HG02973 (cell line): ENCODE measurements around the gene ATP13A3.

Source experiments
- ATAC-seq: cut with Tn5 transposase; IDR thresholded peaks from one replicate; pipeline ENCODE4 v1.9.1; 2021; ENCODE audit warnings: moderate library complexity; ENCODE audit not compliant: unreplicated experiment

The ATP13A3 gene

DNA sequence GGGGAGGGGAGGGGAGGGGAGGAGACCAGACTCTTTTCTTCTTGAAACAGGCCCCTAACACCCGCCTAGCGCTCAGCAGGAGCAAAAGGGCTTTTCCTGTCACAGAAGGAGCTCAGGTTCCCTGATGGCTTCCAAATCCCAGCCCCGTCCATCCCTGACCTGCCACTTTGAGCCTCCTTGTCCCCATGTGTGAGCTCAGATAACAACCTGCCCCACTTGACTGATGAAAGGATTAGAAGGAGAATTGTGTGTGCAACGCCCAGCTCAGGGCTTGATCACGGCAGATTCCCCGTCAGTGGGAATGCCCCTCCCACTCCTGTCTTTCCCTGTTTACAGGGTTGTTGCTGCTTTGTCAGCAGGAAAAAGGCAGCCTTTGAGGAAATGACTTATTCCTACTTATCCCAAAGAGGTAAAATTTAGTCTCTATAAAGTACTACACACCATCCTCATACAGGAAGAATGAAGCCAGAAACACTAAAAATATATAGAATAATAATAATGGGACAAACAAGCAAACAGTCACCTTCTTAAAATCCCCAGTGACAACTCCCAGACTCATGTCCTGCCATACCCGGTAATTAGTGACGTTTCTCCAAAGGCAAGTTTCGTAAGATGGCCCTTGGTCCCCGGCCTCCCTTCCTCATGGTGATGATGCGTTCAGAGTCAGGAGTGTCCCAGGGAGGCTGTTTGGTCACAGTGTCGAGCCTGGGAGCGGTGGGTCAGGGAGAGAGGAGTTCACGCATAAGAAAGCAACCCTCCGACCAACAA, 111.1 kb downstream of the ATP13A3 start:
- no peak for ATAC-seq

DNA sequence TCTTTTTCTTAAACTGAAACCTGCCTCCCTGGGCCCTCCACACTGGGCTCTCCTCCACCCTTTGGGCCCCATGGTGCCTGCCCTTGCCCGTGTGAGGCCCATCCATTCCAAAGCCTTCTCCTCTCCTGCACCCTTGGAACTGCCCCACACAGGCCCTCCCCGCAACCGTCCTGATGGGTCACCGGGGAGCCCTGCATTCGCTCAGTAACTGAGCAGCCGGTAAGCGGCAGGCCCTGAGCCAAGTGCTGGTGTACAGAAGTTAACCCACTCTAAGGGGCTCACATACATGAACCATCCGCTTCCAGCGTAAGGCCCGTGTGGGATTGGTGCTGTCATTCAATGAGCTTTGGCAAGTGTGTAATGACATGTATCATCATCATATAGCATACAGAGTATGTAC, 111.9 kb downstream of the ATP13A3 start:
- no peak for ATAC-seq

DNA sequence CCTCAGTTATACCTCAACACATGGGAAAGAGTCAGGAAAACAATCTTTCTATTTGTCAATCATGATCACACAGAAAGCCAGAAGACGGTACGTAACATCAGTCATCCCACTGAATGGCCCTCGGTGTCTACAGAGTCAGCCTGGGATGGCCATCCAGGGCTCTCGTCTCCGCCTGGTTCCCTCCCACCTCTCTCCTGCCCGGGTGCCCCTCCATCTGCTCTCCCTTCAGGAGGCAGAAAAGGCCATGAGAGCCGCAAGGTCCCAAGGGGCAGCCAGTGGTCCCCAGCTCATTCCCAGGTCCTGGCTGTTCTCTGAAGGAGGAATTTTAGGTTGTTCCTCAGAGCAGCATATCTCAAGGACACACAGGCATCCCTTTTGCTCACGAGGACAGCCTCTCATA, 112.9 kb downstream of the ATP13A3 start:
- no peak for ATAC-seq

DNA sequence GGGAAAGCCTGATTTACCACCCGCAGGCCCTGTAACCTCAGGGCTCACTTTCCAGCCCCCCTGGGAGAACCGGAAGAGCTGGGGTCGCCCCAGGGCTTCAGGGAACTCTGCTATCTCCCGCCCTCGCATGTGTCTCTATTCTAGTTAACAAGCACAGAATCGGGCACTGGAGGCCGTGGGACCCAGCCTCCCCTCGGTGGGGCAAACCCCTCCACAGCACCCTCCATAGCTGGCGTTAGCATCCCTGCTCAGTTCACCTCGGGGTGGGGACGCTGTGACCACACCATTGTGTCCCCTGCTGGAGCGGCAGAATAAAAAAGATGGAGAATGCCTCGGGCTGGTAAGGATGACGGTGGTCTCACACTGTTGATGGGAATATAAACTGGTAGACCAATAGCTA, 113.8 kb downstream of the ATP13A3 start:
- ATAC-seq = no peak

DNA sequence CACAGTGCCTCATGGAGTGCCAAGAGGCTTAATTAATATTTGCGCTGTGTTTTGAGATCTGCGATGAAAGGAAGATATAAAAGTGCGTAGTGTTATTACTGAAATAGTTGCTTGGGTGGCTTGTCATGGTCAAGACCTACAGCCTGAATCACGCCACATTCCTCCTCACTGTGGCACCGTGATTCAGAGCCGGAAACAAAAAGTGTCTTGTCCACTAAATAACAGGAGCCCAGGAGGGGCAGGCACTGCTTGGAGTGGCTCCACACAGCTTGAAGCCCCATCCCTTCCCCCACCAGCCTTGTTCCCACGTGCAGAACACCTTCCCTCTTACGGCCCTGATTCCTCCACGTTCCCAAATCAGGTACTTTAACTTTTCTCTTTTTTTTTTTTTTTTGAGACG, 116.0 kb downstream of the ATP13A3 start:
- no peak for ATAC-seq

DNA sequence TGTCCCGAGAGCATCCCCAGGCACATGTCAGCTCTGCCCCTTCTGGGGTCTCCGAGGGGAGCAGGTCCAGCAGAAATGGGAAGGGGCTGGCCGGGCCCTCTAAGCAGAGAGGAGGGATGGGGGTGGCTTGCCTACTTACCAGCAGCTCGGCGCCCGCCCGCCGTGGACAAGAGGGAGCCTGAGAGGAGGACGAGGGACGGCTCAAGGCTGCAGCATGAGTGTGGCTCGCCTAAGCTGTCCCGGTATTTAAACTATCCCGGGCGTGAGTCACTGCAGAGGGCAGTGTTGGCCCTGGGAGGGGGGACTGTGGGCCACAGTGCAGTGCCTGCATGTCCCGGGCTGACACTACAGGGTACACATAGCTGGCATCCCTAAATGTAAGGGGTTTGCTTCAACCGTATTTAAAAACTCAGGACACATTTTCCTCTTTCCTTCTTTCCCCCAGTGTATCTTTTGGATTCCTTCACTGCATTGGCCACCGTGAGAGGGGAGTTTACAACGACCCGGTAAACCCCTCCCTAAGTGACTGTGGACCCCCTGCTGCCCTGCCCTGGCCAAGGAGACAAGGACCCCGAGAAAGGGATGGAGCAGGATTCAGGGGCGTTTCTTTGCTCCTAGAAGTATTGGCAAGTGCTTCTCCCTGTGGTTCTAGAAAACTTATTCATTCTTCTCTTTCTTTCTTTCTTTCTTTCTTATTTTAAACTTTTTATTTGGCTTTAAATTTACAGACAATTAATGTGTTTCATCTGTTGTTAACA, 117.1 kb downstream of the ATP13A3 start, which contains the start of gene LRRC15:
LRRC15 (minus strand) TSS at position 222 of the 758 bp plus-strand sequence. CDS start 8,700 bp downstream, outside the sequence.
- no peak for ATAC-seq

DNA sequence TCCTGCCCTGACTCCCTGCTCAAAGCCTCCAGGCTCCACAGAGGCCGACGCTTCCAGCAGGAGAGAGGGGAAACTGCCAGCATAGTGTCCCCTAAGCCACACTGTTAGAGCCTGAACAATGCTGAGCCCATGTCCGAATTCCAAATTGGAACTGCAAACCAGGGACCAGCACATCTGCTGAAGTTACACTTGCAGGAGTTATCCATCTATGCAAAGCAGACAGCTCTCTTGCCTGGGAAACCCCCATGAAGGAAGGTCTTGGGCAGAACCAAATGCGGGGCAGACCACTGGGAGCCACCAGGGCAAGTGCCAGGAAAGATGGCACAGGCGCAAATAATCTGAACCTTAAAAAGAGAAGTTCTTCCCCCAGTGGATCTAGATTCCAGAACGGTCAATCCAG, 117.9 kb downstream of the ATP13A3 start:
- no peak for ATAC-seq

DNA sequence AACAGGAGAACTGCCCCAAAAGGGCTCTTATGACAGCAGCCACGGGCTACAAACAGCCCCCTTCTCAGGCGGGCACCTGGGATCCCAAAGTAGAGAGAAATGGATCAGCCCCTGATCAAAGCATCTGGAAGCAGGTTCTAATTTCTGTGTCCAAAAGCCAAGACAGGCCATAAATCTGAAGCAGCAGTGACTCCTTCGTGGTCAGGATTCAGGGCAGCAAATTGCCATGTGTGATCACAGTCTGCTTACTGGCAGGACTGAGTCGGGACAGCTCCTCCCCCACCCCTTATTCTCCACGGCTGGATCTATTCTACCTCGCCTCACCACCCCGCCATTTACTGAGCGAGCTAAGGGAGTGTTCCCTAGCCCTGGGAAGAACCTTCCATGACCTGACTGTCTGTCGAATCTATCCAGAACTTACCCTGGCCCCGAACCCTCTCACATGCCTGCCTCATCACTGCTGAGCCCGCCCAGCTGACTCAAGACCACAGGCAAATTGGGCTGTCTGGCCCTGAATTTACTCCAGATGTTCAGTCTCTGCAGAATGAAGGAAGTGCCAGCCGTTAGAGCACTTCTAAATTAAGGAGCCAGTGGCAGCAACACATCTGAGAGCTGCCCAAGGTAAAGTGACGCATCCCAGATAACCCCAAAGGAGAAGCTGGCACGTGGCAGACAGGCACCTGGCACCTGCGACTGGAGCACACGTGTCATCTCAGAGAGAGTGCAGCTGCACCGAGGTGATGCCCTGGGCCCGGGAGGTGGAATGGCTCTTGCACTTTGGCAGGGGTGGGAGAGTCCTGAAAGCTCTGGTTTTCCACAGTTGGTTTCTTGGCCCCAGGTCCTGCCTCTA, 118.6 kb downstream of the ATP13A3 start:
- no peak for ATAC-seq

DNA sequence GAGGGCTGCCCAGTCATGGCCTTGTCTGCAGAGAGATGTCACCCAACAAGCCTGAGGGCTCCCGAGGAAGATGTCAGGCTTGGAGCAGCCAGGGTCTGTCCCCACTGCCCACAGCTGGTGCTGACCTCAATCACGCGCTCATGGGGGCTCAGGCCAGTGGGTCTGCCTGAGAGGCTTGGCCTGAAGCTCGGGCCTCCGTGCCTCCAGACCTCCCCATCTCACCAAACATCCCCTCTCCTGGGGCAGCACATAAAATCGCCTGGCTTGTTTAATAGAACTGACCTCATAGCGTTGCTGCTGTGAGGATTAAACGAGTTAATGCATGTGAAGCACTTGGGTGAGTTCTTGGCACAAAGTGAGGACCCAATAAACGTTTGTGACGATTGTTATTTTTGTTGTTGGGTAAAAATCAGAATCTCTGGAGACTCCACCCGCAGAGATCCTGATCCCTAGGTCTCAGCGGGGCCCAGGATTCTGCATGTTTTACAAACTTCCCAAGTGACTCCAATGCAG, 120.8 kb downstream of the ATP13A3 start:
- no peak for ATAC-seq

DNA sequence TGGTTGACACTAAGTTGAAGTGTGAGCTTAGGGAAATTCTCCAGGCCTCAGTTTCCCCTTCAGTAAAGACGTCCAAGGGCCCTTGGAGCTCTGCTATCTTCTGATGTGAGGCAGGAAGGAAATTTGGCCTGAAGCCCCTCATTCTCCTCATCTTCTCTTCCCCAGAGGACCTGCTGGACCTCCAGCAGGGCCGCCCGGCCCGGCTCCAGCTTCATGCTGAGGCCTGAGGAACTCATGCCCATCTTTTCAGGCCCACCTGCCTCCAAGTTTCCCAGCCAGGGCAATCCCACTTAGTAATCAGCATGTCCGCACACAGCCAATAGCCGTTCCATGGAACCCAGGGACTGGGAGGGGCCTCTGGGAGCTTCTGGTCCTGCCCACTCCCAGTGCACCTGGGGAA, 121.3 kb downstream of the ATP13A3 start:
- ATAC-seq = no peak

DNA sequence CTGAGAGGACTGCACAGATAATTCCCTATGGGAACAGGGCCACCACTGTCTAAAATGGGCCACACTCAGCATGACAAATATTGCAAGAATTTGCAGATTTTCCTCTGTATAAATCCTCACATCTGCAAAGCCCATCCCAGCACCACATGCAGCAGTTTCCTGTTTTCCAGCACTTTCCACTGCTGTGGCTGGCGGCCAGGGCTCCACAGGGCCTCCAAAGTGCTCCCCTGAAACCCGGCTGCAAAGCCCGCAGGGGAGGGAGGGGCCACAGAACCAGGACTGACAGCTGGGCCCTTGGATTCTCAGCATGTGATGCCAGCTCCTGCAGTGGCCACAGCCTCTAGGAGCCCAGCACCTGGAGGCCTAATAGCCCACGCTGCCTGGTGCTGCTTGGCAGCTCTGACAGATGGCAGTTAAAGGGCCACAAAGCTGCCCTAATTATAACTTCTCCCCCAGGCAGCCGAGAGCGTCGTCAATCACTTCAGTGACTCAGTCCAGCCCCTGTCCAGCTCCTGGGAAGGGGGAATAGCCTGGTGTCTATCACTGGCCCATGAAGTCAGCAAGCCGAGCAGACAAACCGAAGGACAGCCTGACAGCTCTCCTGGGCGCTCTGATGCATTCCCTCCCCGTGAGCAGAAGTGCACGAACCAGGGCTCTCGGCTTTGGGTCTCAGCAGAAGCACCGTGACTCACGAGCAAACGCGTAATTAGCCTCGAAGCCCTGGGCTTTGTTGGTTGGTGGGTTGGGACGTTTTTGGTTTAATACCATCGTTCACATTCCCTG, 122.0 kb downstream of the ATP13A3 start:
- ATAC-seq = no peak

DNA sequence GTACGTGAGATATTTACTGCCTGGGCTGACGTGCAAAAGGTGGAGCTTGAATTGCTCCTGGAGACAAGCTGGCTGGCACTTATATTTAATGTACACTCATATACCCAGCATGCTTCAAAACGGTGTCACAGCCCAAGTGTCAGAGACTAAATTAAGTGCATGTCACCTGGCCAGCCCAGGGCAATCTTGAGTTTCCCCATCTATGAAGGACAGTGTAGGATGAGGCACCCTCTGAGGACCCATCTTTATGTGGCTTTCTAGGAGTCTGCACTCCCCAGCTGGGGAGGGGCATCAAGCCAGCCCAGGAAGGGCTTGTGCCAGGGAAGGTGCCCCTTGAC, 122.5 kb downstream of the ATP13A3 start:
- no peak for ATAC-seq

DNA sequence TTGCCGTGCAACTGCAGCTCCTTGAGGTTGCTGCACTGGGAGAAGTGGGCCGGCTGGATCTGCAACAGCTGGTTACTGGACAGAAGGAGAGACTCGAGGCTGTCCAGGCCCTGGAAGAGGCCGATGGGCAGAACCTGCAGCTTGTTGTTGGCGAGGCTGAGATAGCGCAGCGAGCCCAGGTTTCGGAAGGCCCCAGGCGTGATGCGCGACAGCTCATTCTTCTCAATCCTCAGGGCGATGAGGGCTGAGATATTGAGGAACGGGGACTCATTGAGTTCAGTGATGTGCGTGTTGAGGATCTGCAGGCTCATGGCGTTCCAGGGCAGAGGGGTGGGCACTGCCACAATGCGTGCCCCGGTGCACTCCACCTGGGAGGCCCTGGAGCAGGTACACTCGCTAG, 126.2 kb downstream of the ATP13A3 start:
- ATAC-seq = no peak

DNA sequence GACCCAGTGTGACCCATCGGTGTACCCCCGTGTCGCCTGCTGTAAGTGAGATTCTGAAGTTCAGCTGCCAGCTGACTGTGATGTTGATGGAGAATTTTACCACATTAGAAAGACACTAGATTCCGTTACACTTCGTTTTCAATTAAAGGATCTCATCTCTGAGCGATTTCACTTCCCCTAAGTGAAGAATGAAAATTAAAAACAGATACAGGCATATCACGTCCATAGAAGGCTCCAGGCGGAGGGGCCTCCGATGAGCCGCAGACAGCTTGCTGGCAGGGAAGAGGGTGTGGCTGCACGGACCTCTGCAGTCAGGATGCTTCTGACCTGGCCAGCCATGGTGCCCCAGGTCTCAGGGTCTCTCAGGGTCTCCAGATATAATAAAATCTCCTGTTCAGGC, 129.1 kb downstream of the ATP13A3 start:
- no peak for ATAC-seq

DNA sequence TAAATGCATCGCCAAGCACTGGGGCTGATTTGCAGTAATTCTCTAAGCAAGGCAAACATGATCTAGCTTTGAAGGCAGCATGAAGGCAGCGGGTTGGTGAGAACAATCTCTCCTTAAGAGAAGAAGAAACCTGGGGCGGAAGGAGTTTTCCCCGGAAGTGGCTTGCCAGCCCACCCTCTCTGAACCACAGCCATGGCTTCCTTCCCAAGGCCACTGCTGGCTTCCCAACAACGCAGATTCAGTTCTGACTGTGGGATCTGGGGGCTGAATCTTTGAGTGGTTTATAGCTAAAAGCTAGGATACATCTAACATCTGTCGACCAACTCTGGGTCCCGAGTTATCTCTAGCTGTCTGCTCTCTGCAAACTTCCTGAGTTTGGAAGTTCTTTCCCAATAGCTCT, 131.4 kb downstream of the ATP13A3 start:
- no peak for ATAC-seq

DNA sequence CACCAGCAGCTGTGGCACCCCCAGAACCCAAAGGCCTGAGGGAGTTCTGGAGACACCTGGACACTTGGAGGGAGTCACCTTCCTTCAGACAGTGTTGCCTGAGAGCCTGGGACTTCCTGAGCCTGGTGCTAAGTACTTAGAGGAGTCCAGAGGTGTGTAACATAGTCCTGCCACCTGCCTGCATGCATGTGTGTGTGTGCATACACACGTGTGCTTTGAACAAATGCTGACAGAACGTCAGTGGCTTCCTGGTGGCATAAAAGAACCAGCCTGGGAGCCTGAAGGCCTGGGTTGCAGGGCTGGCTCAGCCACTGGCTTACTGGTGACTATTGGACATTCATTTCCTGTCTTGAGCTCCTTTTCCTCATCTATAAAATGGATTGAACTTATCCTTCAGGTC, 132.5 kb downstream of the ATP13A3 start:
- ATAC-seq = no peak
